Measurements from ENCODE around the gene KLHL13. TPM values are rescaled to one million over a fixed set of nuclear protein-coding genes. Genes with fewer than 3 reads are reported as not detected.

Gene KLHL13
- polyA plus RNA-seq, 2 donors = 1.6 to 3.0 TPM

- Histone ChIP-seq H3K36me3 (ENCODE audit: control insufficient read depth in 2 of 2, insufficient read depth in 2 of 2, low read length in 1 of 2) (no peaks in the 10 kb centered on the region), H3K27me3 (ENCODE audit: control insufficient read depth in 1 of 2, insufficient read depth in 2 of 2, low read length in 2 of 2) (no peaks in the 10 kb centered on the region), H3K4me3 (ENCODE audit: low read depth in 1 of 2, low read length in 2 of 2) (no peak overlapping the region), H3K27ac (ENCODE audit: low read depth in 2 of 2, low read length in 1 of 2) (no peak overlapping the region), H3K9me3 (ENCODE audit: control insufficient read depth in 2 of 2, insufficient read depth in 1 of 2, low read depth in 1 of 2, low read length in 1 of 2) (no peaks in the 10 kb centered on the region), H3K4me1 (ENCODE audit: control insufficient read depth in 2 of 2, insufficient read depth in 2 of 2, low read length in 1 of 2) (no peaks in the 10 kb centered on the region)
- WGBS, 2 donors = 79 to 88% methylated on average over 5 of the region's 5 CpGs
Observed at GRCh38 chrX:118100091-118100490, 16.5 kb downstream of the KLHL13 start.

GRCh38 chrX:118088084-118088483, 28.5 kb downstream of the KLHL13 start:
- Histone ChIP-seq H3K27ac (ENCODE audit: low read depth in 2 of 2, low read length in 1 of 2) (no peak overlapping the region), H3K4me1 (ENCODE audit: control insufficient read depth in 2 of 2, insufficient read depth in 2 of 2, low read length in 1 of 2) (no peaks in the 10 kb centered on the region), H3K27me3 (ENCODE audit: control insufficient read depth in 1 of 2, insufficient read depth in 2 of 2, low read length in 2 of 2) (no peaks in the 10 kb centered on the region), H3K4me3 (ENCODE audit: low read depth in 1 of 2, low read length in 2 of 2) (no peak overlapping the region), H3K36me3 (ENCODE audit: control insufficient read depth in 2 of 2, insufficient read depth in 2 of 2, low read length in 1 of 2) (no peaks in the 10 kb centered on the region), H3K9me3 (ENCODE audit: control insufficient read depth in 2 of 2, insufficient read depth in 1 of 2, low read depth in 1 of 2, low read length in 1 of 2) (no peaks in the 10 kb centered on the region)
- 82 to 94% methylated on average over 4 of the region's 4 CpGs for WGBS, 2 donors

GRCh38 chrX:118074196-118074595, 42.4 kb downstream of the KLHL13 start:
- Histone ChIP-seq H3K36me3 (ENCODE audit: control insufficient read depth in 2 of 2, insufficient read depth in 2 of 2, low read length in 1 of 2) (no peaks in the 10 kb centered on the region), H3K27me3 (ENCODE audit: control insufficient read depth in 1 of 2, insufficient read depth in 2 of 2, low read length in 2 of 2) (no peaks in the 10 kb centered on the region), H3K27ac (ENCODE audit: low read depth in 2 of 2, low read length in 1 of 2) (no peak overlapping the region), H3K9me3 (ENCODE audit: control insufficient read depth in 2 of 2, insufficient read depth in 1 of 2, low read depth in 1 of 2, low read length in 1 of 2) (no peaks in the 10 kb centered on the region), H3K4me1 (ENCODE audit: control insufficient read depth in 2 of 2, insufficient read depth in 2 of 2, low read length in 1 of 2) (no peaks in the 10 kb centered on the region), H3K4me3 (ENCODE audit: low read depth in 1 of 2, low read length in 2 of 2) (no peak overlapping the region)
- 30 to 75% methylated on average over 1 of the region's 1 CpG for WGBS, 2 donors

GRCh38 chrX:118066867-118067515, 49.6 kb downstream of the KLHL13 start:
- no peaks in the 10 kb centered on the region for H3K4me1 ChIP-seq (ENCODE audit: control insufficient read depth in 2 of 2, insufficient read depth in 2 of 2, low read length in 1 of 2)
- H3K36me3 ChIP-seq (ENCODE audit: control insufficient read depth in 2 of 2, insufficient read depth in 2 of 2, low read length in 1 of 2) = no peaks in the 10 kb centered on the region
- H3K4me3 ChIP-seq (ENCODE audit: low read depth in 1 of 2, low read length in 2 of 2) = no peak overlapping the region
- H3K9me3 ChIP-seq (ENCODE audit: control insufficient read depth in 2 of 2, insufficient read depth in 1 of 2, low read depth in 1 of 2, low read length in 1 of 2) = no peaks in the 10 kb centered on the region
- WGBS, 2 donors = 51 to 64% methylated on average over 2 of the region's 2 CpGs
- H3K27ac ChIP-seq (ENCODE audit: low read depth in 2 of 2, low read length in 1 of 2) = no peak overlapping the region
- no peaks in the 10 kb centered on the region for H3K27me3 ChIP-seq (ENCODE audit: control insufficient read depth in 1 of 2, insufficient read depth in 2 of 2, low read length in 2 of 2)

- Histone ChIP-seq H3K4me3 (ENCODE audit: low read depth in 1 of 2, low read length in 2 of 2) (no peak overlapping the region), H3K9me3 (ENCODE audit: control insufficient read depth in 2 of 2, insufficient read depth in 1 of 2, low read depth in 1 of 2, low read length in 1 of 2) (no peaks in the 10 kb centered on the region), H3K27me3 (ENCODE audit: control insufficient read depth in 1 of 2, insufficient read depth in 2 of 2, low read length in 2 of 2) (no peaks in the 10 kb centered on the region), H3K36me3 (ENCODE audit: control insufficient read depth in 2 of 2, insufficient read depth in 2 of 2, low read length in 1 of 2) (no peaks in the 10 kb centered on the region), H3K4me1 (ENCODE audit: control insufficient read depth in 2 of 2, insufficient read depth in 2 of 2, low read length in 1 of 2) (no peaks in the 10 kb centered on the region), H3K27ac (ENCODE audit: low read depth in 2 of 2, low read length in 1 of 2) (no peak overlapping the region)
- WGBS, 2 donors = 71 to 78% methylated on average over 3 of the region's 3 CpGs
Observed at GRCh38 chrX:118062817-118063615, 53.6 kb downstream of the KLHL13 start.

GRCh38 chrX:118062048-118062789, 54.4 kb downstream of the KLHL13 start:
- no peaks in the 10 kb centered on the region for H3K36me3 ChIP-seq (ENCODE audit: control insufficient read depth in 2 of 2, insufficient read depth in 2 of 2, low read length in 1 of 2)
- WGBS, 2 donors = 57 to 67% methylated on average over 4 of the region's 4 CpGs
- H3K9me3 ChIP-seq (ENCODE audit: control insufficient read depth in 2 of 2, insufficient read depth in 1 of 2, low read depth in 1 of 2, low read length in 1 of 2) = no peaks in the 10 kb centered on the region
- H3K4me1 ChIP-seq (ENCODE audit: control insufficient read depth in 2 of 2, insufficient read depth in 2 of 2, low read length in 1 of 2) = no peaks in the 10 kb centered on the region
- no peaks in the 10 kb centered on the region for H3K27me3 ChIP-seq (ENCODE audit: control insufficient read depth in 1 of 2, insufficient read depth in 2 of 2, low read length in 2 of 2)
- no peak overlapping the region for H3K27ac ChIP-seq (ENCODE audit: low read depth in 2 of 2, low read length in 1 of 2)
- no peak overlapping the region for H3K4me3 ChIP-seq (ENCODE audit: low read depth in 1 of 2, low read length in 2 of 2)

GRCh38 chrX:118058924-118059323, 57.7 kb downstream of the KLHL13 start:
- H3K4me3 ChIP-seq (ENCODE audit: low read depth in 1 of 2, low read length in 2 of 2) = no peak overlapping the region
- no peaks in the 10 kb centered on the region for H3K36me3 ChIP-seq (ENCODE audit: control insufficient read depth in 2 of 2, insufficient read depth in 2 of 2, low read length in 1 of 2)
- WGBS, 2 donors = 48 to 62% methylated on average over 2 of the region's 2 CpGs

GRCh38 chrX:118056870-118057269, 59.7 kb downstream of the KLHL13 start:
- no peaks in the 10 kb centered on the region for H3K9me3 ChIP-seq (ENCODE audit: control insufficient read depth in 2 of 2, insufficient read depth in 1 of 2, low read depth in 1 of 2, low read length in 1 of 2)
- H3K27ac ChIP-seq (ENCODE audit: low read depth in 2 of 2, low read length in 1 of 2) = no peak overlapping the region
- no peaks in the 10 kb centered on the region for H3K27me3 ChIP-seq (ENCODE audit: control insufficient read depth in 1 of 2, insufficient read depth in 2 of 2, low read length in 2 of 2)
- H3K36me3 ChIP-seq (ENCODE audit: control insufficient read depth in 2 of 2, insufficient read depth in 2 of 2, low read length in 1 of 2) = no peaks in the 10 kb centered on the region
- WGBS, 2 donors = 67 to 94% methylated on average over 2 of the region's 2 CpGs
- no peak overlapping the region for H3K4me3 ChIP-seq (ENCODE audit: low read depth in 1 of 2, low read length in 2 of 2)
- H3K4me1 ChIP-seq (ENCODE audit: control insufficient read depth in 2 of 2, insufficient read depth in 2 of 2, low read length in 1 of 2) = no peaks in the 10 kb centered on the region

More at GRCh38 chrX:118058924-118059323, 57.7 kb downstream of the KLHL13 start:
- H3K4me1 ChIP-seq (ENCODE audit: control insufficient read depth in 2 of 2, insufficient read depth in 2 of 2, low read length in 1 of 2) = no peaks in the 10 kb centered on the region
- H3K27ac ChIP-seq (ENCODE audit: low read depth in 2 of 2, low read length in 1 of 2) = no peak overlapping the region
- H3K27me3 ChIP-seq (ENCODE audit: control insufficient read depth in 1 of 2, insufficient read depth in 2 of 2, low read length in 2 of 2) = no peaks in the 10 kb centered on the region
- no peaks in the 10 kb centered on the region for H3K9me3 ChIP-seq (ENCODE audit: control insufficient read depth in 2 of 2, insufficient read depth in 1 of 2, low read depth in 1 of 2, low read length in 1 of 2)

- no peaks in the 10 kb centered on the region for H3K9me3 ChIP-seq (ENCODE audit: control insufficient read depth in 2 of 2, insufficient read depth in 1 of 2, low read depth in 1 of 2, low read length in 1 of 2)
- no peaks in the 10 kb centered on the region for H3K27me3 ChIP-seq (ENCODE audit: control insufficient read depth in 1 of 2, insufficient read depth in 2 of 2, low read length in 2 of 2)
- H3K4me1 ChIP-seq (ENCODE audit: control insufficient read depth in 2 of 2, insufficient read depth in 2 of 2, low read length in 1 of 2) = no peaks in the 10 kb centered on the region
- no peaks in the 10 kb centered on the region for H3K36me3 ChIP-seq (ENCODE audit: control insufficient read depth in 2 of 2, insufficient read depth in 2 of 2, low read length in 1 of 2)
- 64 to 85% methylated on average over 1 of the region's 1 CpG for WGBS, 2 donors
- H3K4me3 ChIP-seq (ENCODE audit: low read depth in 1 of 2, low read length in 2 of 2) = no peak overlapping the region
- no peak overlapping the region for H3K27ac ChIP-seq (ENCODE audit: low read depth in 2 of 2, low read length in 1 of 2)
Observed at GRCh38 chrX:118049713-118050112, 66.9 kb downstream of the KLHL13 start.

All from esophagus (tissue), 2 donors.